DMS153 treated with DMSO at 0.1 percent for 48 hours (cell line): ENCODE results near the gene ALKBH1.
"Not testable (repeated sequence)": the region's sequence is repeated elsewhere in the genome, so short reads cannot be mapped to it uniquely, and the experiment has no call there.

Source experiments
- DNase-seq: peaks from one replicate; lab custom pipeline; 2025; ENCODE audit not compliant: unreplicated experiment; lab: John Stamatoyannopoulos, UW

ALKBH1 gene

DNA sequence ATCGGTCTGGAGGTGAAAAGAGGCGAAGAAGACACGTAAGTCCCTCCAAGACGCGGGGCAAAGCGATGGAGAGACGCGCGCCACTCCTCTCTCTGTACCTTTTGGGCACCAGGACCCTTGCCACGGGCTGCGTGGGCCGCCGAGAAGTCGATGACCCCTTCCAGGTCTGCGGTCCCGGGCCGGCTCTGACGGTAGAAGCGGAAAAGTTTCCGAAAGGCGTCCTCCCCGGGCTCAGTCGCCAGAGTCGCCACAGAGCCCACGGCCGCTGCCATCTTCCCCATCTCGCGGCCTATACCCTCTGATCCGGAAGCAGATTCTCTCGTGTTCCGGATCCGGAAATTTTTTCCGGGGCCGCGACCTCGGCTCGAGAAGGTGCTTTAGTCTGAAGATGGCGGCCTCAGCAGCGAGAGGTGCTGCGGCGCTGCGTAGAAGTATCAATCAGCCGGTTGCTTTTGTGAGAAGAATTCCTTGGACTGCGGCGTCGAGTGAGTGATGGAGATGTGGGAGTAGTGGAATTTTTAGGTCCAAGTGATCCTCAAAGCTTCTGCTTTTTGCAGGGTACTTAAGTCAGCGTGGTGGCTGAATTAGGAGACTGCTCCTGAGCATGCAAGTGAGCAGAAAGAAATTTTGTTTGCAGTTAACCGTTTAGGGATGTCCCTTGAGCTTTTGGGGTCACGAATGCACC lies at the start of gene ALKBH1, which contains the start of gene SLIRP:
ALKBH1 (minus strand) TSS at position 300 of the 685 bp plus-strand sequence; CDS start at position 281, 19 bp downstream.
SLIRP (plus strand) TSS at position 380 of the 685 bp plus-strand sequence; CDS start at position 389, 9 bp downstream.
- peak; percentile 65 for DNase-seq

DNA sequence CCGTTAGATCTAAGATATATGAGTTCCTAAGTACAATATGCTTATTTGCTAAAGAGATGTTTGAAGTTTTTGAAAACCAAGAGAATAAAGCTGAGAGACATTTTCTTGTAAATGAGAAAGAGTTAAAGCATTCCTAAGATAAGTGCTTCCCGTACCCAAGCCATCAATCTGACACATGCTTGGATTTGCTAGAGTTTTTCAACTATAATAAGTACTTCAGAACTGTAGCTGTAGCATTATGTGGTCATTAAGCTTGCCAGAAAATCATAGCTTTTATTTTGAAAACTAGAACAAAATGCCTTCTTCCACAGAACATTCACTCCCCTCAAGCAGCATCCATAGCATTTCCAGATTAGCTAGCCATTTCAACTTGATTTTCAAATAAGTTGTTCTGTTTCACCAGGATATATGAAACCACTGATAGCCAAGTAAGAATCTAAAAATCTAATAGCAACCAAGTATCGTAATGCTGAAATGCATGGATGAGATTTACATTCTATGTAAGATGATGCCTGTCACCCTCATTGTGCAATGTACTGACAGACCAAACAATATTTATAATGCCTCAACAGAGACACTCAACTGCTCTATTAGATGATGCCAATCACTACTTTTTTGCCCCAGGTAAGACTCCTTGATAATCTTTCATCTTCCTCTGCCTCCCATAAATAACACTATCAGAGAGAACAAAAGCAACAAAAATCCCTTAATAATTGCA lies 45.1 kb upstream of the ALKBH1 start:
- no peak for DNase-seq

DNA sequence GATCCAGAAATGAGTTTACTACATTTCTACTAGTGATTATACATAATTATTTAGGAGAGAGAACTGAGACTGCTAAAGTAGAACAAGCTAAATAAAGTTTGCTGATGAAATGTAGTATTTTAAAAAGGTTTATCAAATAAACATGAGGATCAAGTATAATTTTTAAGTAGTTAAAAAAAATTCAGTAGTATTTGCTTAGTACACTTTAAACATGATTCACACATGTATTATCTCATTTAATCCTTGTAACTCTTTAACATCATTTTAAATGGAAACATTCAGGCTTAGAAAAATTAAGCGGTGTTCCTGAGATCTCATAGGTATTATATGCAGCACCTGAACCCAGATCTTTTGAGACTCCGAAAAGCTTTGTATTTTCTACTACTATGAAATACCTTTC lies 44.4 kb upstream of the ALKBH1 start:
- no peak for DNase-seq

- DNase-seq: not testable (repeated sequence)
Measured at GRCh38 chr14:77747425-77747824, 39.6 kb upstream of the ALKBH1 start.

DNA sequence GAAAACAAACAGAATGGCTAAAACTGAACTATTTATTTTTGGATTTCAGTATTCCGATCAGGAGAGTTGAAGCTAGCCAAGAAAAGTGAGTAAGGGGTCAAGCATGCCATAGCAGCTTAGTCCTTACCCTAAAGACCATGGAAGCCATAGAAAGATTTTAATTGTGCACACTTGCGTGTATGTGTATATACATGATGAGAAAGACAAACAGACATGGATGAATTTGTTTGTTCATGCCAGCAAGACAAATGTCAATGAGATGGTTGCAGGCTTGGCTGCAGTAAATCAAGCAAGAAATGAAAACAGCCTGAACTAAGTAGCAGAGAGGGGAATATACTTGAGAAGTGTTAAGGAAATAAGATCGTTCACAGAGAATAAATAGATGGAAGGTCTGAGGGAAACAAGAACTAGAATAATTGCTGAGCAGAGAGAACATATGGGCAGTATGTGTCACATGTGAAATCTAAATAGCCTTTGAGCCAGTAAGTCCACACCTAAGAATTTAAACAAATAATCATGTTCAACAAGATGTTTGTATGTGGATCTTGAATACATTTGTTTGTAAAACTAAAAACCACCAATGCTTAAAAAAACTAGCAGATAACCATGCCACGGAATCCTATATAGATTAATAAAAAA lies 38.4 kb upstream of the ALKBH1 start:
- DNase-seq: no peak

- DNase-seq: no peak
Measured at GRCh38 chr14:77741438-77741837, 33.6 kb upstream of the ALKBH1 start.

DNA sequence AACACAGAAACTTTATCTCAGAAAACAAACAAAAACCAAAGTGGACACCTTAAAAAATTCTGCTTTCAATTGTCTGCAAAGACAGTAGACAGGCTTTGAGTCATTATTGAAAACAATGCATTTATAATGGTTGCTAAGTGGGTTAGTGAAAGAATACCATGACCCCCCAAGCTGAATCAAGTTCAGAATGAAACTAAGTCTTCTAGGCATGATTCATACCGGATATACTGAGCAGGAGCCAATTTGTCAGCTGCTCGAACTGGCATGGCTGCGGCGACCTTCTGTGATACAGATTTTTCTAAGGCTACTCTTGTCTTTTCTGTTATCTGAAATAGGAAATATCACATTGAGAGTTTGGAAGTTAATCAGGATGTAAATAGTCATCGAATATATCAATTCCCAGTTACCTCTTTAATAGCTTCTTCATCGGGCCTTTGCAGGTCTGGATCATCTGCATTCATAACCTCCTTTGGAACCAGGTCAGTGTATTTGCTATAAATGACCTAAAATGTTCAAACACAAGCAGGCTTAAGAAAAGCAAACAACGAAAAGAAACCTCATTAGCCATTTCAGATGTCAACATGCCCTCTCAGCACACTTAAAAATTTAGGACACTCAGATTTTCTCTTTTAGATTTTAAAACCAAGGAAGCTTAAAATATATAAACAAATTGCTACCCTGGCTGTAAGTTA lies 30.9 kb upstream of the ALKBH1 start:
- DNase-seq: no peak

- no peak for DNase-seq
Measured at GRCh38 chr14:77730976-77731497, 23.2 kb upstream of the ALKBH1 start.

DNA sequence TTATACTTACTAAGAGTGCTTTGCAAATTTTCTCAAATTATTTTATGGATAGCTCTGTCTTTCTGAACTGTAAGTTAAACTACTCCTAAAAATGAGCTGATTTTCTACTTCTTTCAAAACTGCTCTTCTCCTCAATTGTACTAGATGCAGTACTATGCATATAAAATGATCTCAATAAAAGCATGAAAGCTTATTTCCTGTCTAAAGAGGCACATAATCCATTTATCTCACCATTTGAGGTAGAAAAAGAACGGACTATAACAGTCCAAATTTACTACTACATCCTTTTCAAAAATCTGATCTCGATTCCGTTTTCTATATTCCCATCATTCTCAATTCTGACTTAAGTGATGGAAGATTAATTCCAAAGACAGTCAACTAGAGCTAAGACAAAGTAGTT lies 14.5 kb upstream of the ALKBH1 start:
- no peak for DNase-seq

DNA sequence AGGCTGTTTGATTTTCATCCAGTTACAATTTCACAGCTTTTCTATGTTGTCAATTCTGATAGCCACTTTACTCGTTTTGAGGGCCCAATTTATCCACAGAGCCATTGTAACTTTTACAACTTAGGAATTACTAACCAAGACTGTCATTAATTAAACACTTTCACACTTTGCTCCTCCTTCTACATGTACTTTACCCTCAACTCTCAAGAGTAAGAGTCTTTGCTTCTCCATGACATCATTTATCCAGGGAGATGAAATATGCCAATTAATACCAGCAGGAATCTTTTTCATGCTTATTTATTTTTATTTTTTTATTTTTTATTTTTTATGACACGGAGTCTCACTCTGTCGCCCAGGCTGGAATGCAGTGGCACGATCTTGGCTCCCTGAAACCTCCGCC lies 13.6 kb upstream of the ALKBH1 start:
- DNase-seq: no peak

GRCh38 chr14:77717608-77718305 lies 9.9 kb upstream of the ALKBH1 start:
- no peak for DNase-seq

DNA sequence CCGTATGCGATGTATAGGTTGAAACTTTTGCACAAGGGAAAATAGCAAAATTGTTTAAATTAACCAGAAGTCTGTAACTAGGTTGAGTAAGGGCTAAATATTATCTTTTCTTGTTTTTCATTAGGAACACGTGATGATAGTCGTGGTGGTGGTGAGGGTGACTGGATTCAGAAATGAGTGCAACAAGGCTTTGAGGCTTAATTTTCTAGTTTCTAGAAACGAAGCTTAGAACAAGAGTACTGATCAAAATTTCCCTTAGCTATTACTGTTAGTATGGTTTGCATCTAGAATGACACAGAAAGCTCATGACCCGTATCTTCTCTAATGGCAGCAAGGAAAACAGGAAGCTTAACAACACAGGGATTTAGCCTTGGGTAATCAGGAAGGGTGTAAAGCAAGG lies 7.1 kb upstream of the ALKBH1 start:
- DNase-seq: no peak

GRCh38 chr14:77710364-77710763 lies 2.5 kb upstream of the ALKBH1 start:
- DNase-seq: no peak

GRCh38 chr14:77709412-77709811 lies 1.6 kb upstream of the ALKBH1 start:
- DNase-seq: no peak

DNA sequence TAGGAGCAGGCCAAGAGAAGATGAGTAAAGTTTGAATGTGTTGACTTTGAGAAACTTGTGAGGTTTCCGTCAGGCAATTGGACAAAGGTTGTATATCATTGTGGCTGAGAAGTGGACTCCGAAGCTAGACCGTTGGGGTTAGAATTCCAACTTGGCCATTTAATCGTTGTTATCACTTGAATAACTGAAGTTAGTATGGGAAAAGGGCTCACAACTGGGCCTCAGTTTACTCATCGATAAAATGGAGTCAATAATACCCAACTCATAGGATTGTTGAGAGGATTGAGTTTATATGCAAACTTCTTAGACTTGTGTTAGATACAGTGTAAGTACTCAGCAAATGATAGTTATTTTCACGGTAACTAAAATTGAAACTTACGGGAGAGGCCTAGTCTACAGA lies 926 bp upstream of the ALKBH1 start:
- no peak for DNase-seq

- DNase-seq: peak; percentile 9
Measured at GRCh38 chr14:77707355-77707723, 484 bp downstream of the ALKBH1 start.

- no peak for DNase-seq
Measured at GRCh38 chr14:77691259-77691658, 16.6 kb downstream of the ALKBH1 start.

- DNase-seq: no peak
Measured at GRCh38 chr14:77682158-77682553, 25.7 kb downstream of the ALKBH1 start.

- DNase-seq: peak; percentile 11
Measured at GRCh38 chr14:77681196-77682157, 26.3 kb downstream of the ALKBH1 start.
